Upper lobe of left lung (tissue), 6 donors: ENCODE measurements around the gene SLC25A21. TPM values are rescaled to one million over a fixed set of nuclear protein-coding genes. Genes with fewer than 3 reads are reported as not detected.
"Not testable (repeated sequence)": the region's sequence is repeated elsewhere in the genome, so short reads cannot be mapped to it uniquely, and the experiment has no call there.

Source experiments
- ATAC-seq, 2 donors: fragments of 200-7000 bp; cut with Tn5 transposase; one replicate each; pipeline ENCODE4 v1.9.1; 2022; ENCODE audit warnings: mild to moderate bottlenecking in 2 of 2, moderate library complexity in 2 of 2; ENCODE audit not compliant: low FRiP score in 2 of 2
- DNase-seq, 2 donors: peaks; one replicate each; pipeline ENCODE4 v3.0.0-alpha.2; 2019 to 2020
- H3K27ac ChIP-seq, 4 donors: fragments of 200-600 bp; sonication (generic); one replicate each; pipeline ENCODE4 v1.5.1; 2016 to 2019
- H3K27me3 ChIP-seq, 4 donors: fragments of 200-600 bp; sonication (generic); one replicate each; pipeline ENCODE4 v1.5.1; 2017 to 2019
- H3K36me3 ChIP-seq, 4 donors: fragments of 200-600 bp; sonication (generic); one replicate each; pipeline ENCODE4 v1.5.1; 2016 to 2019
- H3K4me1 ChIP-seq, 4 donors: fragments of 200-600 bp; sonication (generic); one replicate each; pipeline ENCODE4 v1.5.1; 2018 to 2019
- H3K4me3 ChIP-seq, 4 donors: fragments of 200-600 bp; sonication (generic); one replicate each; pipeline ENCODE4 v1.5.1; 2017 to 2019; ENCODE audit warnings: mild to moderate bottlenecking in 2 of 4, moderate library complexity in 1 of 4
- H3K9me3 ChIP-seq, 4 donors: fragments of 200-600 bp; sonication (generic); one replicate each; pipeline ENCODE4 v1.5.1; 2018 to 2019
- EP300 ChIP-seq, 4 donors: sonication (generic); formaldehyde crosslinking; IDR thresholded peaks; one replicate each; pipeline ENCODE4 v1.5.1; 2017; ENCODE audit warnings: antibody characterized with exemption in 4 of 4, control low read depth in 2 of 4
- POLR2A ChIP-seq, 4 donors: fragments of 450-650 bp; IDR thresholded peaks; one replicate each; pipeline ENCODE4 v1.5.1; 2016 to 2017; ENCODE audit warnings: antibody characterized with exemption in 4 of 4, mild to moderate bottlenecking in 2 of 4
- POLR2AphosphoS5 ChIP-seq, 2 donors: sonication (generic); formaldehyde crosslinking; IDR thresholded peaks; one replicate each; pipeline ENCODE4 v1.5.1; 2017; ENCODE audit warnings: antibody characterized with exemption in 2 of 2
- WGBS, 2 donors: methylation state at CpG; one replicate each; pipeline ENCODE4 v1.1.5; 2017 to 2018; 5-methylcytosine and 5-hydroxymethylcytosine counted together
- total RNA-seq, 6 donors: library from RNA; depleted of rRNA in 4 of 6; stranded (reverse); fragments of >200 nt in 4 of 6; gene quantifications; one replicate each; pipeline versions ENCODE4 v1.1.0 to v1.2.1, GENCODE V29; 2016 to 2021
- TF ChIP-seq, protein P1 (sequence below), 6 experiments: fragments of 450-650 bp in 4 of 6; fragments of 200-600 bp in 2 of 6; sonication (generic) in 2 of 6; IDR thresholded peaks; one replicate each; pipeline ENCODE4 v1.5.1; 2016 to 2019; ENCODE audit warnings: antibody characterized with exemption in 6 of 6
- donor health status: DM: no; HTN: no; CAD: no; lungs with moderate emphysema.
- donor health status: DM: no; HTN: yes; CAD: no; lungs with severe emphysema.

Gene SLC25A21
- total RNA-seq, 6 donors from 2014 or later, result 0.15 to 1.7 (median 0.30) TPM; not detected in 3

DNA sequence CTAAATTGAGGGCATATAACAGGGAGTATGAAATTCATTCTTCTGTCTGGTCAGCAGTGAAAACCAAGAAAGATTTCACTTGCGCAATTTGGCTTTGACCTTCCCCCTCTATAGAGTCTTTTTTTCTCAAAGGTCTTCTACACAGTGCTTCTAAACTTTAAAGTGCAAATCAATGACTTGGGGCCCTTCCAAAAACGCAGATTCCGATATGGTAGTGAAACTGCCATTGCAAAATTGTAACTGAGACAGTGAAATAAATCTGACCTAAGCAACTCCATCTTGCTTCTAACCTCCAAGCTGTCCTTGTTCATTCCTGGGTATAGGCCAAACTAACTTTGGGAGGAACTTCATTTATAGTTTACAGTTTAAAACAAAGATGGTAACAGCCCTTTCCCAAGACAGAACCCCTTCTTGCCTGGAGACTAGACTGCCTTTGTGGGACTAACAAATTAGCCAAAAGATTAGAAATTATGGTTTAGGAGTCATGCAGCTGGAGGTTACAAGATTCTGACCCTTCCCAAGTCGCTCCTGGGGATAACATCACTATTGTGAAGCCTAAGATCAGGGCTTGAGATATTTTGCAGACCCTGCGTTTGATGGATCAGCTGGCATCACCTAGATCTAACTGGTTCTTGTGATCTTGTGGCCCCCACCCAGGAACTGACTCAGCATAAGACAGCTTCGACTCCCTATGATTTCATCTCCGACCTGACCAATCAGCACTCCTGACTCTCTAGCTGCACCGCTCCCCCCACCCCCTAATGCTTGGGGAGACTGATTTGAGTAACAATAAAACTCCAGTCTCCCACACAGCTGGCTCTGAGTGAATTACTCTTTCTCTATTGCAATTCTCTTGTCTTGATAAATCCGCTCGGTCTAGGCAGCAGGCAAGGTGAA lies 5.0 kb downstream of the SLC25A21 start:
- Histone ChIP-seq H3K27me3 (no peaks in the 10 kb centered on the region), H3K9me3 (no peaks in the 10 kb centered on the region), H3K4me3 (no peak overlapping the region), H3K36me3 (no peaks in the 10 kb centered on the region), H3K27ac (no peak overlapping the region), H3K4me1 (peaks cover 0 to 6% (median 1%) of the 10 kb centered on the region in 4 donors)
- 85 to 87% methylated on average over 10 of the region's 10 CpGs for WGBS, 2 donors
- ATAC-seq (no peak), DNase-seq (no peak)
- TF ChIP-seq, protein P1, sequence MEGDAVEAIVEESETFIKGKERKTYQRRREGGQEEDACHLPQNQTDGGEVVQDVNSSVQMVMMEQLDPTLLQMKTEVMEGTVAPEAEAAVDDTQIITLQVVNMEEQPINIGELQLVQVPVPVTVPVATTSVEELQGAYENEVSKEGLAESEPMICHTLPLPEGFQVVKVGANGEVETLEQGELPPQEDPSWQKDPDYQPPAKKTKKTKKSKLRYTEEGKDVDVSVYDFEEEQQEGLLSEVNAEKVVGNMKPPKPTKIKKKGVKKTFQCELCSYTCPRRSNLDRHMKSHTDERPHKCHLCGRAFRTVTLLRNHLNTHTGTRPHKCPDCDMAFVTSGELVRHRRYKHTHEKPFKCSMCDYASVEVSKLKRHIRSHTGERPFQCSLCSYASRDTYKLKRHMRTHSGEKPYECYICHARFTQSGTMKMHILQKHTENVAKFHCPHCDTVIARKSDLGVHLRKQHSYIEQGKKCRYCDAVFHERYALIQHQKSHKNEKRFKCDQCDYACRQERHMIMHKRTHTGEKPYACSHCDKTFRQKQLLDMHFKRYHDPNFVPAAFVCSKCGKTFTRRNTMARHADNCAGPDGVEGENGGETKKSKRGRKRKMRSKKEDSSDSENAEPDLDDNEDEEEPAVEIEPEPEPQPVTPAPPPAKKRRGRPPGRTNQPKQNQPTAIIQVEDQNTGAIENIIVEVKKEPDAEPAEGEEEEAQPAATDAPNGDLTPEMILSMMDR (IDR thresholded peaks at IDR 0.05), result no peak
- TF ChIP-seq EP300 (IDR thresholded peaks at IDR 0.05), result no peak
- TF ChIP-seq POLR2AphosphoS5 (IDR thresholded peaks at IDR 0.05), result no peak
- no peak for TF ChIP-seq POLR2A (IDR thresholded peaks at IDR 0.05)

DNA sequence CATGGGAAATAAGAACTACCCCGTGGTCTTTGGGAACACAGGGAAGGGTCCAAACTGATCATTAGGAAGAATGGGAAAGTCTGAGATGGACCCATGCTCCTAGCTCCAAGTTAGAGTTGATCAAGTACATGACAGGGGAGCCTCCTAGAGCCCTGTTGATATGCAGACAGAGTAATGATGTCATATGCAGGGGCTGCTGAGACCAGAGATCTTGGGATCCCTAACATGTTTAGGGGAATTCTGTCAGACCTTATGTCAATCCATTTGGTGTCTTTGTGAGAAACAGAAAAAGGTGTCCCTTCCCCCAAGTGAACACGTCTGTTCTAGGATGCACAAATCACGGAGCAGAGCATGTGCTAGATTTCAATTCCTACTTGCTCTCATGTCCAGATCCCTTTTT lies 6.6 kb downstream of the SLC25A21 start:
- DNase-seq (no peak), ATAC-seq (no peak)
- no peak for TF ChIP-seq POLR2A (IDR thresholded peaks at IDR 0.05)
- TF ChIP-seq EP300 (IDR thresholded peaks at IDR 0.05), result no peak
- TF ChIP-seq, protein P1 (IDR thresholded peaks at IDR 0.05), result no peak
- no peak for TF ChIP-seq POLR2AphosphoS5 (IDR thresholded peaks at IDR 0.05)
- Histone ChIP-seq H3K27me3 (no peaks in the 10 kb centered on the region), H3K4me1 (no peaks in the 10 kb centered on the region), H3K36me3 (no peaks in the 10 kb centered on the region), H3K4me3 (no peak overlapping the region), H3K27ac (no peak overlapping the region), H3K9me3 (no peaks in the 10 kb centered on the region)
- whole genome bisulfite sequencing, 2 donors, result 83 to 91% methylated on average over 3 of the region's 3 CpGs

DNA sequence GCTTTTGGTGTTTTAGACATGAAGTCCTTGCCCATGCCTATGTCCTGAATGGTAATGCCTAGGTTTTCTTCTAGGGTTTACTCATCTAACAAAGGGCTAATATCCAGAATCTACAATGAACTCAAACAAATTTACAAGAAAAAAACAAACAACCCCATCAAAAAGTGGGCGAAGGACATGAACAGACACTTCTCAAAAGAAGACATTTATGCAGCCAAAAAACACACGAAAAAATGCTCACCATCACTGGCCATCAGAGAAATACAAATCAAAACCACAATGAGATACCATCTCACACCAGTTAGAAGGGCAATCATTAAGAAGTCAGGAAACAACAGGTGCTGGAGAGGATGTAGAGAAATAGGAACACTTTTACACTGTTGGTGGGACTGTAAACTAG lies 10.1 kb downstream of the SLC25A21 start:
- H3K36me3 ChIP-seq, H3K27ac ChIP-seq, H3K27me3 ChIP-seq, DNase-seq, H3K9me3 ChIP-seq, H3K4me3 ChIP-seq, ATAC-seq, H3K4me1 ChIP-seq: not testable (repeated sequence)
- WGBS, 2 donors, result 81 to 93% methylated on average over 2 of the region's 2 CpGs

DNA sequence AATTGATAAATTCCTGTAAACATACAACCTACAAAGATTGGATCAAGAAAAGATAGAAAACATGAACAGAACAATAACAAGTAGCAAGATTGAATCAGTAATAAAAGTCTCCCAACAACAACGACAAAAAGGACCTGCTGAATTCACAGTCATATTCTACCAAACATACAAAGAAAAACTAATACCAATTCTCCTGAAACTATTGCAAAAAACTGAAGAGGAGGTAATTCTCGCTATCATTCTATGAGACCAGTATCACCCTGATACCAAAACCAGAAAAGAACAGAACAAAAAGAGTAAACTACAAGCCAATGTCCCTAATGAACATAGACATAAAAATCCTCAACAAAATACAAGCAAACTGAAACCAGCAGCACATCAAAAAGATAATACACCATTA lies 14.4 kb downstream of the SLC25A21 start:
- DNase-seq (no peak), ATAC-seq (no peak)
- Histone ChIP-seq H3K36me3 (no peaks in the 10 kb centered on the region), H3K9me3 (peaks cover 0 to 8% (median 0%) of the 10 kb centered on the region in 4 donors), H3K4me1 (no peaks in the 10 kb centered on the region), H3K27me3 (no peaks in the 10 kb centered on the region), H3K4me3 (no peak overlapping the region), H3K27ac (no peak overlapping the region)
- TF ChIP-seq EP300 (IDR thresholded peaks at IDR 0.05), result no peak
- TF ChIP-seq POLR2A (IDR thresholded peaks at IDR 0.05), result no peak
- TF ChIP-seq, protein P1 (IDR thresholded peaks at IDR 0.05), result no peak
- TF ChIP-seq POLR2AphosphoS5 (IDR thresholded peaks at IDR 0.05), result no peak
- WGBS, 2 donors, result 87 to 89% methylated on average over 2 of the region's 2 CpGs

DNA sequence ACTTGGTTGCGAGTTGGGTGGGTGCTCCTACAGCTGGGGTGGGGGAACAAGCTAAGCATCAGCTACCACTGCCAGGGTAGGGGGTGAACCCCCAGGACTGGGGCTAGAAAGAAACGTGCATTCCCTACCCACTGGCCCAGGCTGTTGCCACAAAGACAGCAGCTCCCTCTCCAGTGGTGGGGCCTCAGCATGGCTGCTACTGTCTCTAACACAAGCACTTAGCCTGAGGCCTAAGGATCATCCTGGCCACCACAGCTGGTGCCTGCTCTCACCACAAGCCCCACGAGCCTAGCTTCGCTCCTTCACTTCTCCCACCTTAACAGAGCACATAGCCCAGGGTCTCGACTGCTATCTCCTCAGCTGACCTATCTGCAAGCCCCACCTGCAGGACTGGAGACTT lies 18.9 kb downstream of the SLC25A21 start:
- TF ChIP-seq, protein P1 (IDR thresholded peaks at IDR 0.05), result no peak
- TF ChIP-seq EP300 (IDR thresholded peaks at IDR 0.05), result no peak
- no peak for TF ChIP-seq POLR2AphosphoS5 (IDR thresholded peaks at IDR 0.05)
- no peak for TF ChIP-seq POLR2A (IDR thresholded peaks at IDR 0.05)
- Histone ChIP-seq H3K4me3 (no peak overlapping the region), H3K4me1 (no peaks in the 10 kb centered on the region), H3K27me3 (no peaks in the 10 kb centered on the region), H3K9me3 (peaks cover 0 to 8% (median 0%) of the 10 kb centered on the region in 4 donors), H3K27ac (no peak overlapping the region), H3K36me3 (no peaks in the 10 kb centered on the region)
- WGBS, 2 donors, result 83 to 89% methylated on average over 5 of the region's 5 CpGs
- ATAC-seq (peak in 1 of 2 donors; percentile 37), DNase-seq (no peak)
